NCI-H1694 treated with DMSO at 0.1 percent for 48 hours (cell line): Measurements from ENCODE around the gene RBMS1.
"Not testable (repeated sequence)": the region's sequence is repeated elsewhere in the genome, so short reads cannot be mapped to it uniquely, and the experiment has no call there.

Experiments
- DNase-seq: peaks from one replicate; lab custom pipeline; 2025; lab: John Stamatoyannopoulos, UW

RBMS1 gene

GRCh38 chr2:160469621-160470204 is 23.9 kb downstream of the RBMS1 start:
- no peak for DNase-seq

GRCh38 chr2:160469164-160469563 is 24.4 kb downstream of the RBMS1 start:
- no peak for DNase-seq

GRCh38 chr2:160467086-160467485 is 26.5 kb downstream of the RBMS1 start:
- no peak for DNase-seq

GRCh38 chr2:160465406-160465805 is 28.2 kb downstream of the RBMS1 start:
- no peak for DNase-seq

GRCh38 chr2:160465002-160465401 is 28.6 kb downstream of the RBMS1 start:
- no peak for DNase-seq

GRCh38 chr2:160464017-160464416 is 29.6 kb downstream of the RBMS1 start:
- no peak for DNase-seq

GRCh38 chr2:160463245-160463644 is 30.4 kb downstream of the RBMS1 start:
- DNase-seq, result no peak

- no peak for DNase-seq
Measured at GRCh38 chr2:160460333-160460731, 33.3 kb downstream of the RBMS1 start.

GRCh38 chr2:160459538-160460332 is 33.9 kb downstream of the RBMS1 start:
- no peak for DNase-seq

GRCh38 chr2:160458718-160459453 is 34.7 kb downstream of the RBMS1 start:
- DNase-seq, result no peak

GRCh38 chr2:160457588-160457987 is 36.0 kb downstream of the RBMS1 start:
- DNase-seq, result no peak

- DNase-seq, result no peak
Measured at GRCh38 chr2:160454070-160454797, 39.4 kb downstream of the RBMS1 start.

- no peak for DNase-seq
Measured at GRCh38 chr2:160453111-160453820, 40.3 kb downstream of the RBMS1 start.

- no peak for DNase-seq
Measured at GRCh38 chr2:160450486-160450885, 43.1 kb downstream of the RBMS1 start.

GRCh38 chr2:160448821-160449220 is 44.8 kb downstream of the RBMS1 start:
- not testable (repeated sequence) for DNase-seq

- no peak for DNase-seq
Measured at GRCh38 chr2:160445673-160446072, 47.9 kb downstream of the RBMS1 start.

- no peak for DNase-seq
Measured at GRCh38 chr2:160442603-160443002, 51.0 kb downstream of the RBMS1 start.

- DNase-seq, result no peak
Measured at GRCh38 chr2:160440888-160441287, 52.7 kb downstream of the RBMS1 start.

GRCh38 chr2:160439038-160439437 is 54.6 kb downstream of the RBMS1 start:
- DNase-seq, result not testable (repeated sequence)

- no peak for DNase-seq
Measured at GRCh38 chr2:160437273-160437672, 56.3 kb downstream of the RBMS1 start.

- DNase-seq, result no peak
Measured at GRCh38 chr2:160434254-160434948, 59.2 kb downstream of the RBMS1 start.
